CD14-positive monocyte (primary cell): Measurements from ENCODE around the gene NCMAP. TPM values are rescaled to one million over a fixed set of nuclear protein-coding genes. Genes with fewer than 3 reads are reported as not detected.

Experiments
- DNase-seq, 3 donors: peaks; one replicate each; pipeline ENCODE4 v3.0.0-alpha.2; 2011 to 2022
- H2AFZ ChIP-seq: 2 replicates; pipeline ENCODE4 v1.6.0; 2012; ENCODE audit warnings: mild to moderate bottlenecking, low read depth, low read length, inconsistent platforms; ENCODE audit not compliant: insufficient read depth, poor library complexity, severe bottlenecking
- H3K27ac ChIP-seq, 2 donors: 1 replicate in 1 of 2; 2 replicates in 1 of 2; pipeline ENCODE4 v1.5.1; 2012 to 2013; ENCODE audit warnings: low read length in 2 of 2, control low read depth in 1 of 2, inconsistent platforms in 1 of 2, low read depth in 1 of 2, mild to moderate bottlenecking in 1 of 2
- H3K27me3 ChIP-seq, 2 donors: one replicate each; pipeline versions ENCODE4 v1.6.0 to v1.6.1; 2011 to 2013; ENCODE audit warnings: low read length in 2 of 2; ENCODE audit not compliant: control insufficient read depth in 2 of 2, insufficient read depth in 2 of 2
- H3K36me3 ChIP-seq, 2 donors: replicated peaks in 1 of 2; 1 replicate in 1 of 2; 2 replicates in 1 of 2; pipeline versions ENCODE4 v1.5.1 to v1.6.1; 2012 to 2013; ENCODE audit warnings: low read length in 2 of 2, control low read depth in 1 of 2, inconsistent platforms in 1 of 2, mild to moderate bottlenecking in 1 of 2; ENCODE audit not compliant: insufficient read depth in 2 of 2, control insufficient read depth in 1 of 2
- H3K4me1 ChIP-seq, 2 donors: 1 replicate in 1 of 2; 2 replicates in 1 of 2; pipeline versions ENCODE4 v1.5.1 to v1.6.1; 2012 to 2013; ENCODE audit warnings: low read length in 2 of 2, control low read depth in 1 of 2, inconsistent platforms in 1 of 2, mild to moderate bottlenecking in 1 of 2, moderate library complexity in 1 of 2; ENCODE audit not compliant: insufficient read depth in 2 of 2, control insufficient read depth in 1 of 2
- H3K4me2 ChIP-seq: replicated peaks from 2 replicates; pipeline ENCODE3; 2012; ENCODE audit warnings: low read length, moderate library complexity, mild to moderate bottlenecking; ENCODE audit not compliant: poor library complexity, severe bottlenecking; ENCODE audit errors: extremely low read depth
- H3K4me3 ChIP-seq, 3 experiments: fragments of 200-600 bp in 1 of 3; sonication (generic) in 1 of 3; replicated peaks in 1 of 3; 1 replicate in 2 of 3; 2 replicates in 1 of 3; pipeline ENCODE4 v1.5.1; 2011 to 2013; ENCODE audit warnings: low read length in 3 of 3, mild to moderate bottlenecking in 3 of 3, control low read depth in 2 of 3, low read depth in 2 of 3, inconsistent platforms in 1 of 3, moderate library complexity in 1 of 3
- H3K79me2 ChIP-seq: 2 replicates; pipeline ENCODE4 v1.6.0; 2012; ENCODE audit warnings: mild to moderate bottlenecking, control low read depth, inconsistent platforms, low read length, moderate library complexity; ENCODE audit not compliant: insufficient read depth
- H3K9ac ChIP-seq: 2 replicates; pipeline ENCODE4 v1.6.0; 2017; ENCODE audit warnings: low read length, mild to moderate bottlenecking; ENCODE audit not compliant: insufficient read depth, poor library complexity, severe bottlenecking
- H3K9me3 ChIP-seq, 2 donors: replicated peaks in 1 of 2; 1 replicate in 1 of 2; 2 replicates in 1 of 2; pipeline versions ENCODE4 v1.5.1 to v1.6.1; 2012 to 2013; ENCODE audit warnings: low read length in 2 of 2, control low read depth in 1 of 2; ENCODE audit not compliant: control insufficient read depth in 1 of 2, insufficient read depth in 1 of 2
- H4K20me1 ChIP-seq: 2 replicates; pipeline ENCODE4 v1.6.0; 2012; ENCODE audit warnings: mild to moderate bottlenecking, low read length, control low read depth, moderate library complexity; ENCODE audit not compliant: insufficient read depth
- H3K27ac Mint-ChIP-seq, 7 donors: one replicate each; pipeline ENCODE4 v1.8.0; 2020; ENCODE audit warnings: mild to moderate bottlenecking in 7 of 7, mixed read lengths in 7 of 7, moderate library complexity in 6 of 7, inconsistent platforms in 2 of 7
- H3K27me3 Mint-ChIP-seq, 3 donors: one replicate each; pipeline ENCODE4 v1.8.0; 2021 to 2022; ENCODE audit warnings: low read depth in 3 of 3, mild to moderate bottlenecking in 3 of 3, mixed read lengths in 3 of 3, moderate library complexity in 3 of 3, inconsistent platforms in 1 of 3
- H3K36me3 Mint-ChIP-seq, 2 donors: one replicate each; pipeline ENCODE4 v1.8.0; 2020; ENCODE audit warnings: mixed read lengths in 2 of 2, inconsistent platforms in 1 of 2, mild to moderate bottlenecking in 1 of 2
- H3K4me1 Mint-ChIP-seq: one replicate; pipeline ENCODE4 v1.8.0; 2020; ENCODE audit warnings: mild to moderate bottlenecking, mixed read lengths
- H3K4me3 Mint-ChIP-seq, 2 donors: one replicate each; pipeline ENCODE4 v1.8.0; 2020; ENCODE audit warnings: mild to moderate bottlenecking in 2 of 2, mixed read lengths in 2 of 2, moderate library complexity in 1 of 2
- H3K9me3 Mint-ChIP-seq, 7 donors: one replicate each; pipeline ENCODE4 v1.8.0; 2020 to 2022; ENCODE audit warnings: mixed read lengths in 7 of 7, mild to moderate bottlenecking in 6 of 7, moderate library complexity in 6 of 7, inconsistent platforms in 2 of 7
- CTCF ChIP-seq: fragments of 200-600 bp; IDR thresholded peaks from one replicate; pipeline ENCODE4 v1.8.0; 2022; ENCODE audit warnings: antibody characterized with exemption, mild to moderate bottlenecking
- WGBS: methylation state at CpG from one replicate; pipeline ENCODE4 v1.1.5; 2013; ENCODE audit warnings: missing lambda C conversion rate; ENCODE audit not compliant: insufficient coverage; 5-methylcytosine and 5-hydroxymethylcytosine counted together
- intact Hi-C, 2 donors: fragments of 100-400 bp; cut with micrococcal nuclease; formaldehyde crosslinking; loops; one replicate each; pipeline versions ENCODE4 v1.15.0 to v1.15.1; 2023
- polyA plus RNA-seq, 3 donors: library from polyadenylated mRNA; depleted of rRNA in 1 of 3; unstranded in 2 of 3; stranded (reverse) in 1 of 3; fragments of 300-500 nt in 2 of 3; fragments of >200 nt in 1 of 3; fragmentation: Illumina TruSeq in 2 of 3; gene quantifications; 1 replicate in 2 of 3; 2 replicates in 1 of 3; pipeline ENCODE4 v1.2.3, GENCODE V29; 2012 to 2021

Gene NCMAP
- polyA plus RNA-seq, 3 donors = not detected

- intact Hi-C loops = no loop called here
- no peak overlapping the region for H2AFZ ChIP-seq
Observed at GRCh38 chr1:24599265-24599664, 43.4 kb downstream of the NCMAP start.

DNA sequence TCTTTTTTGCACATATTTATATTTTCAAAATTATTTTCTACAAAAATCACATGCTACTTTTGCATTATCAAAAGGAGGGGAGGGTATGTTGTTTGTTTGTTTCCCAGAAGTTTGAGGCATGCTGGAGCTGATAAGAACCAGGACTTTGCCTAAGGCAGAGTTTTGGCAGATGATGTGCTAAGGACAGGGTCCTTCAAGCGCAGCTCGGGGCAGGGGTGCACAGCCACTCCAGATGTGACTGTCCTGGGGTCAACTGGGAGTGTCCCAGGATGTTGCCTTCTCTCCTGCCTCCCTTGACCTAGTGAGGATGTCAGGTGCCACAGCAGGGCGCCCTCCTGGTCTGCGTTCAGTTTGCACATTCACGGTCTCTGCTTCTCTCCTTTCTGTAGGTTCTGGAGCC, 44.7 kb downstream of the NCMAP start:
- intact Hi-C loops = no loop called here
- Mint-ChIP-seq H3K27ac (no peak overlapping the region), H3K4me1 (no peaks in the 10 kb centered on the region), H3K36me3 (no peaks in the 10 kb centered on the region), H3K27me3 (peaks cover 6 to 14% (median 10%) of the 10 kb centered on the region in 3 donors), H3K9me3 (no peaks in the 10 kb centered on the region), H3K4me3 (peak overlapping the region in 1 of 2 donors; percentile 17)
- no peak for TF ChIP-seq CTCF
- Histone ChIP-seq H3K4me2 (no peak overlapping the region), H3K79me2 (no peaks in the 10 kb centered on the region), H3K36me3 (no peaks in the 10 kb centered on the region), H3K9me3 (no peaks in the 10 kb centered on the region), H3K4me3 (no peak overlapping the region), H4K20me1 (no peaks in the 10 kb centered on the region), H2AFZ (no peak overlapping the region), H3K27ac (no peak overlapping the region), H3K27me3 (no peaks in the 10 kb centered on the region), H3K9ac (no peak overlapping the region), H3K4me1 (no peaks in the 10 kb centered on the region)
- no peak for DNase-seq
- 91% methylated on average over 5 of the region's 5 CpGs for WGBS

More at GRCh38 chr1:24599265-24599664, 43.4 kb downstream of the NCMAP start:
- H3K27me3 Mint-ChIP-seq = peaks cover 8 to 14% (median 10%) of the 10 kb centered on the region in 3 donors
- Histone ChIP-seq H3K4me2 (no peak overlapping the region), H3K4me3 (no peak overlapping the region), H3K27me3 (no peaks in the 10 kb centered on the region), H3K79me2 (no peaks in the 10 kb centered on the region), H3K4me1 (no peaks in the 10 kb centered on the region), H4K20me1 (no peaks in the 10 kb centered on the region), H3K27ac (no peak overlapping the region), H3K9me3 (no peaks in the 10 kb centered on the region), H3K36me3 (no peaks in the 10 kb centered on the region), H3K9ac (no peak overlapping the region)
- WGBS = no CpG with 5 or more reads among the region's 3 CpGs
- DNase-seq = no peak
- H3K4me3 Mint-ChIP-seq = no peak overlapping the region
- H3K9me3 Mint-ChIP-seq = no peaks in the 10 kb centered on the region
- H3K4me1 Mint-ChIP-seq = no peaks in the 10 kb centered on the region
- H3K36me3 Mint-ChIP-seq = no peaks in the 10 kb centered on the region
- TF ChIP-seq CTCF = no peak
- no peak overlapping the region for H3K27ac Mint-ChIP-seq
